Peyer's patch (tissue), 4 donors: ENCODE measurements around the gene PLEKHG3.

Source experiments
- POLR2A ChIP-seq, 2 donors: fragments of 450-650 bp; IDR thresholded peaks; one replicate each; pipeline ENCODE4 v1.5.1; 2017; ENCODE audit warnings: antibody characterized with exemption in 2 of 2, mild to moderate bottlenecking in 2 of 2, moderate library complexity in 2 of 2
- TF ChIP-seq, protein P1 (sequence below), 6 experiments: fragments of 450-650 bp in 4 of 6; fragments of 200-600 bp in 2 of 6; sonication (generic) in 1 of 6; IDR thresholded peaks; one replicate each; pipeline ENCODE4 v1.5.1; 2017 to 2019; ENCODE audit warnings: antibody characterized with exemption in 6 of 6, mild to moderate bottlenecking in 3 of 6, moderate library complexity in 1 of 6

DNA sequence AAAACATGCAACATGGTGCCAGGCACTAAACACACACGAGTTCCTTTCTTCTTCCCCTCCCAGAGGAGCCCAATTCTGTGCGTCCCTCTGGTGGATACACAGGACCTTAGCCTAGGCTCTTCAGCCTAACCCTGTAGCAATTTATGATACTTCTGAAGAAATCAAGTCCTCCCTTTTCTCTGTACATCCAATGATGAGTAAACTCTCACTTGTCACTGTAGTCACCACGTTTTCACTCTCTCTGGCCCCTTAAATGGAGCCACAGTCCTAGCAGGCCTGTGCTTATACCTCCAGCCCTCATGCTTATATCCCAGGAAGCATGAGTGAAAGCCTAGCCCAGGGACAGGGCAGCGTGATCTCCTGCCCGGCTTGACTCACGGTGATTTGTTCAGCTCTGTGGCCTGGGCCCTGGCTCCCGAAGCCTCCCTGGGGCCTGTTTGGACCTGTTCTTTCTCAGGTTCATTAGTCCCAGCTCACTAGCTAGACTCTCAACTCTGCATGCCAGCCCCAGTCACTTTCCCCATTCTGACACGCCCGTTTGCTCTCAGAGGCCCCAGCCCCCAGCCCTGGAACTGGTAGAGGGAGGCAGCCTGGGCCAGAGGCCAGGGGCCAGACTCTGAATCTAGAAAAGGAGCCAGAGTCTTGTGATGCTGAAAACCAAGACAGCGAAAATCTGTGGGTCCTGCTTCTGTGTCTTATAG is 24.1 kb upstream of the PLEKHG3 start:
- TF ChIP-seq, protein P1, sequence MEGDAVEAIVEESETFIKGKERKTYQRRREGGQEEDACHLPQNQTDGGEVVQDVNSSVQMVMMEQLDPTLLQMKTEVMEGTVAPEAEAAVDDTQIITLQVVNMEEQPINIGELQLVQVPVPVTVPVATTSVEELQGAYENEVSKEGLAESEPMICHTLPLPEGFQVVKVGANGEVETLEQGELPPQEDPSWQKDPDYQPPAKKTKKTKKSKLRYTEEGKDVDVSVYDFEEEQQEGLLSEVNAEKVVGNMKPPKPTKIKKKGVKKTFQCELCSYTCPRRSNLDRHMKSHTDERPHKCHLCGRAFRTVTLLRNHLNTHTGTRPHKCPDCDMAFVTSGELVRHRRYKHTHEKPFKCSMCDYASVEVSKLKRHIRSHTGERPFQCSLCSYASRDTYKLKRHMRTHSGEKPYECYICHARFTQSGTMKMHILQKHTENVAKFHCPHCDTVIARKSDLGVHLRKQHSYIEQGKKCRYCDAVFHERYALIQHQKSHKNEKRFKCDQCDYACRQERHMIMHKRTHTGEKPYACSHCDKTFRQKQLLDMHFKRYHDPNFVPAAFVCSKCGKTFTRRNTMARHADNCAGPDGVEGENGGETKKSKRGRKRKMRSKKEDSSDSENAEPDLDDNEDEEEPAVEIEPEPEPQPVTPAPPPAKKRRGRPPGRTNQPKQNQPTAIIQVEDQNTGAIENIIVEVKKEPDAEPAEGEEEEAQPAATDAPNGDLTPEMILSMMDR (IDR thresholded peaks at IDR 0.05): no peak
- TF ChIP-seq POLR2A (IDR thresholded peaks at IDR 0.05): no peak
